Umbilical cord (tissue), 2 donors: ENCODE data around the gene ARAP2. TPM values are rescaled to one million over a fixed set of nuclear protein-coding genes. Genes with fewer than 3 reads are reported as not detected.

Experiments used
- DNase-seq: peaks from one replicate; pipeline ENCODE4 v3.0.0-alpha.2; 2015; ENCODE audit warnings: low spot score
- total RNA-seq: library from RNA; depleted of rRNA; stranded (reverse); fragments of >200 nt; gene quantifications from one replicate; pipeline ENCODE4 v1.2.3, GENCODE V29; 2014; ENCODE audit warnings: low replicate concordance; ENCODE audit not compliant: insufficient read depth

ARAP2 gene
- total RNA-seq, 1 donor from 2014 or later = 39.2 TPM

DNA sequence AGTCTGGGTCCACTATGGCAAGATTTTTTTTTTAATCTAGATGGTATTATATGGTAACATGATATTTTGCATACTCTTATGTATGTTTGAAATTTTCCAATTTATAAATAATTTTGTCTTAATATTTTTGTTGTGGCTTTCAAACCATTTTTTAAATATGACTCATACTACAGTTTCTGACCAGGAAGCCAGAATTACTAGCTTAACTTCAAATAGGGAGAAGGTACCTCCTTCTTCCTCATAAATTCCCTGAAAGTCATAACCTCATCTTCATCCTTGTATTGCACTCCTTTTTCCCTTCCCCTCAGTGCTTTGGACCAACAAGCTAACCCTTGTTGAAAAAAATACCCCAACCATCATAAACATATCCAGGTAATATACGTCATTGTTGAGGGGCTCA lies 21.6 kb downstream of the ARAP2 start:
- no peak for DNase-seq

DNA sequence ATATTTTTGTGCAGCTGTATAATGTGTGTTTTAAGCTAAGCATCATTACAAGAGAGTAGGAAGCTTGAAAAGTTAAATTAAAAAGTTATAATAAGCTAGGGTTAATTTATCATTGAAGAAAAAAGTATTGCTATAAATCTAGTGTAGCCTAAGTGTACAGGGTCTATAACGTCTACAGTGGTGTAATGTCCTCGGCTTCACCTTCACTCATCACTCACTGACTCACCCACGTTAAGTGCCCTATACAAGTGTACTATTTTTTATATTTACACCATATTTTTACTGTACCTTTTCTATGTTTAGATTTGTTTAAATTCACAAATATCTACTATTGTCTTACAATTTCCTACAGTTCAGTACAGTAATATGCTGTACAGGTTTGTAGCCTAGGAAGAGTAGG lies 23.5 kb downstream of the ARAP2 start:
- no peak for DNase-seq

DNA sequence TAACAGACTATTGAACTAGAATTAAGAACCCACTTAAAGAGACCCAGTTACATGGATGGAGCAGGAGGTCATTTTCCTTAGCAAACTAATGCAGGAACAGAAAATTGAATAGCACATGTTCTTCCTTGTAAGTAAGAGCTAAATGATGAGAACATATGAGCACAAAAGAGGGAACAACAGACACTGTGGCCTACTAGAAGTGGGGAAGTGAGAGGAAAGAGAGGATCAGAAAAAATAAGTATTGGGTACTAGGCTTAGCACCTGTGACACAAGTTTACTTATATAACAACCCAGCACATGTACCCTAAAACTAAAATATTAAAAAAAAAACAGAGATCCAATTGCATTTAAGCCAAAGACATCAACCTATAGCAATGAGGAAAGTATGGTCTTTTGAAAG lies 26.2 kb downstream of the ARAP2 start:
- no peak for DNase-seq

DNA sequence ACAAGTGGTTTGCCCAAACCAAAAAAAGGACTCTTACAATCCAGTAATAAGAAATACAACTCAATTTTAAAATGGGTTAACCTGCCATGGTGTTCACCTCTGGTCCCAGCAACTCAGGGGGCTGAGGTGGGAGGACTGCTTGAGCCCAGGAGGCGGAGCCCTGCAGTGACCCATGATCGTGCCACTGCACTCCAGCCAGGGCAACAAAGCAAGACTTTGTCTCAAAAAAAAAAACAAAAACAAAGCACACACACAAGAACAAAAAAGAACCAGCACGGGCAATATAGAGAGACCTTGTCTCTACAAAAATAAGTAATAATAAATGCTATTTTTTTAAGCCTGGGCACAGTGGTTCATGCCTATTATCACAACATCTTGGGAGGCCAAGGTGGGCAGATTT lies 28.7 kb downstream of the ARAP2 start:
- no peak for DNase-seq

DNA sequence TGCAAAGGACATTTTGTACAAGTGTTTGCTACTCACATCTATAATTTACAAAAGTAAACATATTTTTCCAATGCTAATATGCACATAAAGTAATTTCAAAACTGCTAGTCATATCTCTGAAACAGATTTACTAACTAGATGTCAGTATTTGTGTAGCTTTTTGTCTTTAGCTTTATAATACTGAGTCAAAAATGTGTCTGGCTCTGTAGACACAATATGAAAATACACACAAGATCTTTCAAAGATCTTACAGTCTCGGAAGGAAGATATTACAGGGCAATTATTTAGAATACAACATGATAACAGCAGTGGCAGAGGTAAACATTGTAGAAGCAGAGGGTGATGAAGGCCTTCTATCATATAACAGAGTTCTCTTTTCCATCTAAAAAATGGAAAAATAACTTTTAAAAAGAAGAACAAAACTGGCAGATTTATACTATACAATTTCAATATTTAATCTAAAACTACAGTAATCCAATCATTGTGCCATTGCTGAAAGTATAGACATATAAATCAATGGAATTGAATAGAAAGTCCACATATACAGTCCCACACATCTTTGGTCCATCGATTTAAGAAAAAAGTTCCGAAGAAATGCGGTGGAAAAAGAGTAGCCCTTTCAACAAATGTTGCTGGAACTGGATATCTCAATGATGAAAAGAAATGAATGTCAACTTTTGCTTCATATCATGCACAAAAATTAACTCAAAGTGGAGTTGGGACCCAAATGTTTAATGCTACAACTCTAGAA lies 29.4 kb downstream of the ARAP2 start:
- DNase-seq = no peak

DNA sequence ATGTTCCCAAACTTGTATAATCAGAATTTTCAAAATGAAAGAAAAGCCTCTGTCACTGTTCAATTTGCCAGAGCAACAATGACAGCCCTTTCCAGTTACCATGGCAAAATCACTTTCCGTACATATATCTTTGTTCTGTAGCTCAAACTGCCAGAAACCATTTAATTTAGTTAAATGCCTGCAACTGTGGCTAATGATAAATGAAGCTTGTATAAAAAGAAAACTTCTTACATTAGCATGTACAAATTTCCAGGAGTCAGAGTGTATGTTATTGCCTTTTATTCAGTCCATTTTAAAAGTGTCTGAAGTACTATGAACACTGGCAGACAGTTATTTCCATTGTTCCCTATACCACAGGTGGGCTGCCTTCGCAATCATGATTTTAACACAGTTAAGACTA lies 30.3 kb downstream of the ARAP2 start:
- no peak for DNase-seq

- DNase-seq = no peak
These were observed 33.2 kb downstream of the ARAP2 start for GRCh38 chr4:36211084-36211483.

DNA sequence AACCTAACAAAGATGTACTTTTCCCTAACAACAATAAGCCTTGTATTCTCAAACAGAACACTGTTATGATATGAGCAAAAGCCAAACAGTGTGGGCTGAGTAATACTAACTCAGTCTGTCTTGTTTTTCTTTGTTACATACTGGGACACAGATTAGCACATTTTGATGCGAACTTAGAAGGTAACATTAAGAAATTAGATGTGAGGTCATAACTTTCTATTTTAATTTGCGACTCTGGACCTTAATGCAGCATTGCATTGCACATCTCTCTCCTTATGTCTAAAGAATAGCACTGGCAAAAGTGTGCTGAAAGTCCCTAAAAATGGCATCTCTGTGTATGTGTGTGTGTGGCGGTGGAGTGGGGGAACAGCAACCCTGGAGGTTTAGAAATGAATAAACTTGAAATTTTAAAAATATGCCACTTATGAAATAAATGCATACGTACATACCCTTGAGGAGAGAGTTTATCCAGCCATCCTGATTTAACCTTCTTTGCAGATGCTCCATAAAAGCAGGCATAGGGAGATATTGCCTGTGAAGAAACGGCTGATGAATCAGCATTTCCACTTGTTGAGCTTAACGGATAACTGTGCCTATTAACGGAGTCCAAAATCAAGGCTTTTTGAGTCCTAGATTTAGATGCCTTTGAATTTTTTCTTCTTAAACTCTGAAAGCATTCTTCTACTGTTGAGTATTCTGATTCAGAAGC lies 34.2 kb downstream of the ARAP2 start:
- peak; percentile 78 for DNase-seq

DNA sequence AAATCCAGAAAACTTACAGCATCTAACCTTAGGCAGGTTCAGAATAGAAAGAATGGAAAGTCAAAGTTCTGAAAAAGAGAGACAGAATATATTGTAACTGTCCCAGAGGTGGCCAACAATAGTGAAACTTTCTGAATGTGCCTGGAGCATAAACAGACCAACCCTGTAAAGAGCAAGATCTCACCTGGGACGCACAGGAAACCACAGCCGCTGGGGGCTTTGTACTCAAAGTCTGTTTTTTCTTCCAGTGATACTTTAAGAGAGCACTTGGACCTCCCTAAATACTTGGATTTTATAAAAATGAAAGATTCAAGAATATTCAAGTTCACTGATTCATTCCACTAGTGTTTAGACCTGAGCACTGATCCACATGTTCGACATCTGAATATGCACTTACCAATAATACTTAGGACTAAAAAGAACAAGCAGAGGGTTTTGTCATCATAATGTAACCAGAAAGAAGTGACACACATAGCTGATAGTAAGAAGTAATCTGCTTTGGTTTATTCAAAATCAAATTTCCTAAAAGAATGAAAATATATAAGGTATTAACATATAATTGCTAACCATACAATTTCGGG lies 35.3 kb downstream of the ARAP2 start:
- DNase-seq = no peak

- no peak for DNase-seq
These were observed 36.3 kb downstream of the ARAP2 start for GRCh38 chr4:36207831-36208520.

DNA sequence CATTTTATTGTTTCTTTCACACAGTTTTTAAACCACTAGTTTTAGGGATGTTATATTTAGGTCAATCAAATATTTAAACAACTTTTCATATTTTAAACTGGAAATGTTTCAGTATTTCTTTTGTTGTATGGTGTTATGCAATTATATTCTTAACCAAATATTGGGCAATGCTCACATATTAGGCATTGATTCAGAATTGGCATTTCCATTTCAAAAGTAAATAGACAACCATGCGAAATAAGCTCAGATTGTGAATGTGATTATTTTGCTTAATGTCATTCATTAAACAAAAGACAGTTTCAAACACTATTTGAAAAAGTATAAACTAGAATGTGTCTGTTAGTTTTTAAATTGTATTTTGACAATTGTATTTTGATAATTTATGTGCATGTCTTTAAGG lies 36.9 kb downstream of the ARAP2 start:
- DNase-seq = no peak

DNA sequence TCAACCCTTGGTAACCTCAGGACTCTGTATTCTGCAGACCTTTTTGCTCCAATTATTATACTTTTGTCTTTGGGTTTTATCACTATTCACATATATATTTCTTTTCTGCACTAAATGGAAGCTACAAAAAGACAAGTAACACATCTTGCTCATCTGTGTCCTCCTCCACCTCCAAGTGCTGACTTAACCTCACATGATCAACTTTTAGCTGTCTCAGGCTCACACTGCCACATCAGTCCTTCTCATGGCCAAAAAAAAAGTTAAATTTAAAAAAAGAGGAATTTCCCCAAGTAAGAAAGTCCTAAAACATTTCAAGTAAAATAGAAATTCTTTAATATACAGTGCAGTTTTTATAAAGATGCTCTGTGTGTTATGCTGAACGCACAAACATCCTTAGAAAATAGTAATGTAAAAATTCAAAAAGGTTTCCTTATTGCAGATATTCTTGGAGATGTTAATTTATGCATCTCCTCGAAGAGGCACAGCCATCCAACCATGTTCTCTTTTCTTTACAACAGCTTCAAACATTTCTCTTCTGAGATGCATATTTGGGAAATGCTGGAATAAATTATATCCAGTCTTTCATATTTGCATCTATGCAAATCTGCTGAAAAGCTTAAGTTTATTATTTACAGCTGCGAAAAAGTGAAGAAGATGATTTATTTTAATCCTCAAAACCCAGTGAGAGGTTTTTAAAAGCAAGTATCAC lies 37.6 kb downstream of the ARAP2 start:
- DNase-seq = no peak

- DNase-seq = no peak
These were observed 38.3 kb downstream of the ARAP2 start for GRCh38 chr4:36206012-36206411.

GRCh38 chr4:36198861-36199260 lies 45.5 kb downstream of the ARAP2 start:
- no peak for DNase-seq

GRCh38 chr4:36198068-36198808 lies 46.1 kb downstream of the ARAP2 start:
- no peak for DNase-seq

GRCh38 chr4:36197501-36197900 lies 46.8 kb downstream of the ARAP2 start:
- no peak for DNase-seq

- DNase-seq = no peak
These were observed 48.0 kb downstream of the ARAP2 start for GRCh38 chr4:36196145-36196913.

- DNase-seq = no peak
These were observed 51.4 kb downstream of the ARAP2 start for GRCh38 chr4:36192922-36193321.

- no peak for DNase-seq
These were observed 54.6 kb downstream of the ARAP2 start for GRCh38 chr4:36189511-36190226.
